ENCODE measurements around the gene ETFA. TPM values are rescaled to one million over a fixed set of nuclear protein-coding genes. Genes with fewer than 3 reads are reported as not detected.
"Not testable (repeated sequence)": the region's sequence is repeated elsewhere in the genome, so short reads cannot be mapped to it uniquely, and the experiment has no call there.

Gene ETFA
- total and polyA plus RNA-seq, 4 experiments from 2014 or later, result 47.7 to 106 (median 76.5) TPM

- no peak overlapping the region for H3K4me3 Mint-ChIP-seq
- Histone ChIP-seq H3K36me3 (ENCODE audit: insufficient read depth, low read length) (no peaks in the 10 kb centered on the region), H3K27ac (ENCODE audit: low read depth, low read length) (no peak overlapping the region), H3K27me3 (ENCODE audit: insufficient read depth, low read length) (no peaks in the 10 kb centered on the region), H3K4me3 (ENCODE audit: low read length in 2 of 2) (no peak overlapping the region), H3K4me1 (ENCODE audit: insufficient read depth, low read length) (peaks cover 9% of the 10 kb centered on the region), H3K9me3 (ENCODE audit: control insufficient read depth in 1 of 2, low read length in 2 of 2) (no peaks in the 10 kb centered on the region)
- H3K36me3 Mint-ChIP-seq, result peaks cover 1 to 12% of the 10 kb centered on the region in 2 donors
- no peak for DNase-seq
- H3K4me1 Mint-ChIP-seq, result peaks cover 25 to 47% (median 34%) of the 10 kb centered on the region in 4 donors
- ChIA-PET CTCF (ENCODE audit: partially characterized antibody) (no interaction called here), POLR2A (ENCODE audit: partially characterized antibody) (no interaction called here)
- intact Hi-C loops (cut with micrococcal nuclease), result no loop called here
- H3K27me3 Mint-ChIP-seq, result no peaks in the 10 kb centered on the region
- H3K9me3 Mint-ChIP-seq, result peaks cover 0 to 2% (median 0%) of the 10 kb centered on the region in 8 donors
- H3K27ac Mint-ChIP-seq, result no peak overlapping the region
These were observed 7.4 kb downstream of the ETFA start for GRCh38 chr15:76303909-76304308.

DNA sequence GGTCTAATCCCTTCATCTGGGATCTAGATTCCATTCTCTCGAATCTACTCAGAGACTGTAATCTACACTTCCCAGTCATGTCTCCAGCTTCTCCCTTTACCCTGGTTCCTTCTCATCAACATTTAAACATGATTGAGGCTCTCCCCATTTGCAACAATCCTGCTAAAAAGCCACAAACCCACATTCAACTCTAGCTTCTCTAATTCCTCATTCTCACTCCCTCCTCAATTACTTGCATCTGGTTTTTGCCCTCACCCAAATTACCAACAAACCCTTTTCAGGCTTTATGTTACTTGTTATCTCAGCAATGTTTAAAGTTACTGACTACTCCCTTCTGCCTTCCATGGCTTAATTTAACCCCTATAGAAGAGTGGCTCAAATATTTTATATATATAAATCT, 11.5 kb downstream of the ETFA start:
- peaks cover 4 to 8% of the 10 kb centered on the region in 2 donors for H3K36me3 Mint-ChIP-seq
- no peak overlapping the region for H3K4me3 ChIP-seq (ENCODE audit: low read length in 2 of 2)
- H3K4me3 Mint-ChIP-seq, result no peak overlapping the region
- H3K27ac ChIP-seq (ENCODE audit: low read depth, low read length), result no peak overlapping the region
- intact Hi-C loops (cut with micrococcal nuclease), result no loop called here
- no peak for DNase-seq
- H3K27me3 ChIP-seq (ENCODE audit: insufficient read depth, low read length), result no peaks in the 10 kb centered on the region
- H3K9me3 ChIP-seq (ENCODE audit: control insufficient read depth in 1 of 2, low read length in 2 of 2), result no peaks in the 10 kb centered on the region
- peaks cover 19 to 39% (median 26%) of the 10 kb centered on the region in 4 donors for H3K4me1 Mint-ChIP-seq
- ChIA-PET POLR2A (ENCODE audit: partially characterized antibody) (no interaction called here), CTCF (ENCODE audit: partially characterized antibody) (interaction anchor here (1.5 kb wide), 1 partner anchor 12 kb away, joined by 3 read pairs; the partner anchor contains the start of gene ETFA)
- H3K27ac Mint-ChIP-seq, result no peak overlapping the region
- no peaks in the 10 kb centered on the region for H3K36me3 ChIP-seq (ENCODE audit: insufficient read depth, low read length)
- H3K9me3 Mint-ChIP-seq, result no peaks in the 10 kb centered on the region
- H3K4me1 ChIP-seq (ENCODE audit: insufficient read depth, low read length), result peaks cover 4% of the 10 kb centered on the region
- H3K27me3 Mint-ChIP-seq, result no peaks in the 10 kb centered on the region

GRCh38 chr15:76298986-76299385, 12.3 kb downstream of the ETFA start:
- POLR2A ChIA-PET (ENCODE audit: partially characterized antibody), result interaction anchor here (0.5 kb wide), 1 partner anchor 60 kb away, joined by 3 read pairs; no protein-coding TSS in a partner anchor
- intact Hi-C loops (cut with micrococcal nuclease), result no loop called here
- Histone ChIP-seq H3K27me3 (ENCODE audit: insufficient read depth, low read length) (no peaks in the 10 kb centered on the region), H3K4me3 (ENCODE audit: low read length in 2 of 2) (no peak overlapping the region), H3K36me3 (ENCODE audit: insufficient read depth, low read length) (no peaks in the 10 kb centered on the region), H3K27ac (ENCODE audit: low read depth, low read length) (no peak overlapping the region), H3K9me3 (ENCODE audit: control insufficient read depth in 1 of 2, low read length in 2 of 2) (no peaks in the 10 kb centered on the region), H3K4me1 (ENCODE audit: insufficient read depth, low read length) (peaks cover 4% of the 10 kb centered on the region)
- Mint-ChIP-seq H3K9me3 (no peaks in the 10 kb centered on the region), H3K4me3 (no peak overlapping the region), H3K27ac (peak overlapping the region in 3 of 7 donors; percentile 17 to 85 (median 30)), H3K36me3 (peaks cover 3 to 4% of the 10 kb centered on the region in 2 donors), H3K27me3 (no peaks in the 10 kb centered on the region), H3K4me1 (peaks cover 23 to 40% (median 28%) of the 10 kb centered on the region in 4 donors)
- DNase-seq, result no peak
- CTCF ChIA-PET (ENCODE audit: partially characterized antibody), result no interaction called here

- H3K9me3 Mint-ChIP-seq; H3K36me3 Mint-ChIP-seq; intact Hi-C loops (cut with micrococcal nuclease); H3K4me1 ChIP-seq (ENCODE audit: insufficient read depth, low read length); H3K27ac ChIP-seq (ENCODE audit: low read depth, low read length); H3K4me3 ChIP-seq (ENCODE audit: low read length in 2 of 2); CTCF ChIA-PET (ENCODE audit: partially characterized antibody); H3K36me3 ChIP-seq (ENCODE audit: insufficient read depth, low read length); H3K27me3 ChIP-seq (ENCODE audit: insufficient read depth, low read length); DNase-seq; H3K9me3 ChIP-seq (ENCODE audit: control insufficient read depth in 1 of 2, low read length in 2 of 2); H3K4me3 Mint-ChIP-seq; H3K27me3 Mint-ChIP-seq; POLR2A ChIA-PET (ENCODE audit: partially characterized antibody): not testable (repeated sequence)
- peak overlapping the region in 1 of 7 donors; percentile 11 for H3K27ac Mint-ChIP-seq
- peaks cover 23 to 38% (median 29%) of the 10 kb centered on the region in 4 donors for H3K4me1 Mint-ChIP-seq
These were observed 13.3 kb downstream of the ETFA start for GRCh38 chr15:76297951-76298350.

- Mint-ChIP-seq H3K27ac (no peak overlapping the region), H3K4me1 (peaks cover 22 to 32% (median 25%) of the 10 kb centered on the region in 4 donors), H3K36me3 (peaks cover 4 to 14% of the 10 kb centered on the region in 2 donors), H3K4me3 (no peak overlapping the region), H3K27me3 (no peaks in the 10 kb centered on the region), H3K9me3 (no peaks in the 10 kb centered on the region)
- Histone ChIP-seq H3K4me1 (ENCODE audit: insufficient read depth, low read length) (peaks cover 4% of the 10 kb centered on the region), H3K36me3 (ENCODE audit: insufficient read depth, low read length) (no peaks in the 10 kb centered on the region), H3K4me3 (ENCODE audit: low read length in 2 of 2) (no peak overlapping the region), H3K27ac (ENCODE audit: low read depth, low read length) (no peak overlapping the region), H3K27me3 (ENCODE audit: insufficient read depth, low read length) (no peaks in the 10 kb centered on the region), H3K9me3 (ENCODE audit: control insufficient read depth in 1 of 2, low read length in 2 of 2) (no peaks in the 10 kb centered on the region)
- intact Hi-C loops (cut with micrococcal nuclease), result no loop called here
- no peak for DNase-seq
- POLR2A ChIA-PET (ENCODE audit: partially characterized antibody), result no interaction called here
- CTCF ChIA-PET (ENCODE audit: partially characterized antibody), result no interaction called here
These were observed 14.4 kb downstream of the ETFA start for GRCh38 chr15:76296849-76297248.

DNA sequence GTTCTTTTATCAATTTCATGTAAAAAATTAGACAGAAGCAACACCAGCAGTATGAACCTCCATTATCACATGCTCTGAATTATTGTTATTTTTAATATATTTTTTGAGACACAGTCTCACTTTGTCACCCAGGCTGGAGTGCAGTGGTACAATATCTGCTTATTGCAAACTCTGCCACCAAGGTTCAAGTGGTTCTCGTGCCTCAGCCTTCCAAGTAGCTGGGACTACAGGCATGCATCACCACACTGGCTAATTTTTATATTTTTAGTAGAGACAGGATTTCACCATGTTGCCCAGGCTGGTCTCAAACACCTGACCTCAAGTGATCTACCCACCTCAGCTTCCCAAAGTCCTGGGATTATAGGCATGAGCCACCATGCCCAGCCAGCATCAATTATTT, 16.8 kb downstream of the ETFA start:
- H3K9me3 ChIP-seq (ENCODE audit: control insufficient read depth in 1 of 2, low read length in 2 of 2); POLR2A ChIA-PET (ENCODE audit: partially characterized antibody); H3K9me3 Mint-ChIP-seq; H3K27ac ChIP-seq (ENCODE audit: low read depth, low read length); DNase-seq; intact Hi-C loops (cut with micrococcal nuclease); H3K27me3 Mint-ChIP-seq; H3K27me3 ChIP-seq (ENCODE audit: insufficient read depth, low read length); H3K4me3 Mint-ChIP-seq; H3K36me3 ChIP-seq (ENCODE audit: insufficient read depth, low read length); H3K4me1 ChIP-seq (ENCODE audit: insufficient read depth, low read length); H3K4me3 ChIP-seq (ENCODE audit: low read length in 2 of 2): not testable (repeated sequence)
- CTCF ChIA-PET (ENCODE audit: partially characterized antibody), result interaction anchor here (1.1 kb wide), 1 partner anchor 16 kb away, joined by 4 read pairs; no protein-coding TSS in a partner anchor
- Mint-ChIP-seq H3K27ac (peak overlapping the region in 2 of 7 donors; percentile 19 to 25), H3K4me1 (peaks cover 20 to 24% (median 23%) of the 10 kb centered on the region in 4 donors), H3K36me3 (peaks cover 12 to 26% of the 10 kb centered on the region in 2 donors)

- Mint-ChIP-seq H3K4me1 (peaks cover 20 to 24% (median 22%) of the 10 kb centered on the region in 4 donors), H3K9me3 (no peaks in the 10 kb centered on the region), H3K36me3 (peaks cover 12 to 29% of the 10 kb centered on the region in 2 donors), H3K27ac (peak overlapping the region in 5 of 7 donors; percentile 1 to 63 (median 19)), H3K27me3 (no peaks in the 10 kb centered on the region), H3K4me3 (no peak overlapping the region)
- Histone ChIP-seq H3K36me3 (ENCODE audit: insufficient read depth, low read length) (no peaks in the 10 kb centered on the region), H3K9me3 (ENCODE audit: control insufficient read depth in 1 of 2, low read length in 2 of 2) (no peaks in the 10 kb centered on the region), H3K4me1 (ENCODE audit: insufficient read depth, low read length) (peaks cover 4% of the 10 kb centered on the region), H3K27me3 (ENCODE audit: insufficient read depth, low read length) (no peaks in the 10 kb centered on the region), H3K27ac (ENCODE audit: low read depth, low read length) (no peak overlapping the region), H3K4me3 (ENCODE audit: low read length in 2 of 2) (no peak overlapping the region)
- ChIA-PET POLR2A (ENCODE audit: partially characterized antibody) (no interaction called here), CTCF (ENCODE audit: partially characterized antibody) (interaction anchor here (1.1 kb wide), 1 partner anchor 17 kb away, joined by 4 read pairs; no protein-coding TSS in a partner anchor)
- intact Hi-C loops (cut with micrococcal nuclease), result no loop called here
- no peak for DNase-seq
These were observed 17.9 kb downstream of the ETFA start for GRCh38 chr15:76293361-76293760.

Data from CD4-positive, alpha-beta memory T cell (primary cell).